ENCODE data around the gene CA9.

GRCh38 chr9:35666045-35666444, 7.7 kb upstream of the CA9 start:
- TF ChIP-seq, protein P1, sequence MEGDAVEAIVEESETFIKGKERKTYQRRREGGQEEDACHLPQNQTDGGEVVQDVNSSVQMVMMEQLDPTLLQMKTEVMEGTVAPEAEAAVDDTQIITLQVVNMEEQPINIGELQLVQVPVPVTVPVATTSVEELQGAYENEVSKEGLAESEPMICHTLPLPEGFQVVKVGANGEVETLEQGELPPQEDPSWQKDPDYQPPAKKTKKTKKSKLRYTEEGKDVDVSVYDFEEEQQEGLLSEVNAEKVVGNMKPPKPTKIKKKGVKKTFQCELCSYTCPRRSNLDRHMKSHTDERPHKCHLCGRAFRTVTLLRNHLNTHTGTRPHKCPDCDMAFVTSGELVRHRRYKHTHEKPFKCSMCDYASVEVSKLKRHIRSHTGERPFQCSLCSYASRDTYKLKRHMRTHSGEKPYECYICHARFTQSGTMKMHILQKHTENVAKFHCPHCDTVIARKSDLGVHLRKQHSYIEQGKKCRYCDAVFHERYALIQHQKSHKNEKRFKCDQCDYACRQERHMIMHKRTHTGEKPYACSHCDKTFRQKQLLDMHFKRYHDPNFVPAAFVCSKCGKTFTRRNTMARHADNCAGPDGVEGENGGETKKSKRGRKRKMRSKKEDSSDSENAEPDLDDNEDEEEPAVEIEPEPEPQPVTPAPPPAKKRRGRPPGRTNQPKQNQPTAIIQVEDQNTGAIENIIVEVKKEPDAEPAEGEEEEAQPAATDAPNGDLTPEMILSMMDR (IDR thresholded peaks at IDR 0.05; ENCODE audit: low read depth, low read length): no peak
- TF ChIP-seq EZH2phosphoT487 (IDR thresholded peaks at IDR 0.05; ENCODE audit: low read depth): no peak

Measured in OCI-LY3 (cell line).